Measurements from ENCODE around the gene DNAI2.

The DNAI2 gene

DNA sequence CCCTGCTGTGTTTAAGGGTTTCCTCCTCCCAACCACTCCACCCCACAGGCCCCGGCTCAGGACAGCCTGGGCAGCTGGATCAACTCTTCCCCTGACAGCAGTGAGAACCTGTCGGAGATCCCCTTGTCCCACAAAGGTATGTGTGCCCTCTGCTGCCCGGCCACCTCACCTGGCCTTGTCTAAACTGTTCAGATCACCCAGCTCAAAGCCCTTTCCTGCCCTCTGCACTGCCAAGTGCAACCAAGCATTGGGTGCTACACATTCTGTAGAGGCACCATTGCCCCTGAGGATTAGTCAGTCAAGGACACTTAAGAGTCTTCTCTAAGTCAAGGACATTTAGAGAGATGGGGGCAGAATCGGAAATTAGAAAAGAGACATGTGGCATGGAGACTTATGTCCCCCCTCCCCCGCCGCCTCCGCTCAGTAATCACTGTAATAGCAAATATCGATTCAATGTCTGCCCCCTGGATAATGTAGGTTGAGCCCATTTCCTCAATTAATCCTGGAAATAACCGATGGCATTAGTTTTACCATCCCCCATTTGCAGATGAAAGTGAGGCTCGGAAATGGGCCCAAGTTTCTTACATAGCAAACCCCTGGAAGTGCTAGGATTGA, 79.5 kb downstream of the DNAI2 start:
- H3K4me3 ChIP-seq = no peak overlapping the region
- H3K27ac ChIP-seq = no peak overlapping the region

DNA sequence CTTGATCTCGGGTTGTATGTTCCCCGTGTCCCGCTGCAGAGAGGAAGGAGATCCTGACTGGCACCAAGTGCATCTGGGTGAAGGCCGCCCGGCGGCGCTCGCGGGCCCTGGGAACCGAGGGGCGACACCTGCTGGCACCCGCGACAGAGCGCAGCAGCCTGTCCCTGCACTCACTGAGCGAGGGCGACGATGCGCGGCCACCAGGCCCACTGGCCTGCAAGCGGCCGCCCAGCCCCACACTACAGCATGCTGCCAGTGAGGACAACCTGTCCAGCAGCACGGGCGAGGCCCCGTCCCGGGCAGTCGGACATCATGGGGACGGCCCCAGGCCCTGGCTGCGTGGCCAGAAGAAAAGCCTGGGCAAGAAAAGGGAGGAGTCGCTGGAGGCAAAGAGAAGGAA, 80.1 kb downstream of the DNAI2 start:
- no peak overlapping the region for H3K27ac ChIP-seq

DNA sequence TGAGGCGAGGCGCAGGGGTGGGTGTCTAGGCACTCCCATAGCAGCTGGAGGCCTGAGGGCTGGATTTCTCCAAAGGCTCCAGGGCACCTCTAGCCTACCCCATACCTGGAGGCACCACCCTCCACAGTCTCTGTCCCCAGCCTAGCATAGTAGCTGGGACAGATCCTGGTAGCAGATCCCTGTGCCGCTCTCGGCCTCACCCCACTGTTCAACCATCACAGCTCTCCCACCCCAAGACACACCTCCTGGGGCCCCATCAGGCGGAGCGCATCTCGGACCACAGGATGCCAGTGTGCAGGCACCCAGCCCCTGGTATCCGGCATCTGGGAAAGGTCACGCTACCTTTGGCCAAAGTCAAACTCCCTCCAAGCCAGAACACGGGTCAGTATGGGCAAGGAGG, 80.5 kb downstream of the DNAI2 start:
- no peak overlapping the region for H3K27ac ChIP-seq
- no peak overlapping the region for H3K4me3 ChIP-seq

More for the DNA sequence above, 80.1 kb downstream of the DNAI2 start:
- H3K4me3 ChIP-seq = no peak overlapping the region

DNA sequence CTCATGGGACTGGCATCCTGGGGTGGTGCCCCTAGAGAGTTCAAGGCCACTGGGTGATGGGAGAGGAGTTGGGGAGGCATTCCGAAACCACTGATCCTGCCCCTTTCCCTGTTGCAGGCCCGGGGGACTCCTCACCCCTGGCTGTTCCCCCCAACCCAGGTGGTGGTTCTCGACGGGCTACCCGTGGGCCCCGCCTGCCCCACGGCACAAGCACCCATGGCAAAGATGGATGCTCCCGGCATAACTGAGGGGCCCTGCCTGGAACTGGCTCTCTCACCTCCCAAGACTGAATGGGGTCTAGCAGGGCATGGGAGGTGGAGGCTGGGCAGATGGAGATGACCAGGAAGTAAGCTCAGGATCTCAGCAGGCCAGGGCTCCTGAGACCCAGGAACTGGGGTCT, 81.0 kb downstream of the DNAI2 start:
- Histone ChIP-seq H3K27ac (no peak overlapping the region), H3K4me3 (no peak overlapping the region)

DNA sequence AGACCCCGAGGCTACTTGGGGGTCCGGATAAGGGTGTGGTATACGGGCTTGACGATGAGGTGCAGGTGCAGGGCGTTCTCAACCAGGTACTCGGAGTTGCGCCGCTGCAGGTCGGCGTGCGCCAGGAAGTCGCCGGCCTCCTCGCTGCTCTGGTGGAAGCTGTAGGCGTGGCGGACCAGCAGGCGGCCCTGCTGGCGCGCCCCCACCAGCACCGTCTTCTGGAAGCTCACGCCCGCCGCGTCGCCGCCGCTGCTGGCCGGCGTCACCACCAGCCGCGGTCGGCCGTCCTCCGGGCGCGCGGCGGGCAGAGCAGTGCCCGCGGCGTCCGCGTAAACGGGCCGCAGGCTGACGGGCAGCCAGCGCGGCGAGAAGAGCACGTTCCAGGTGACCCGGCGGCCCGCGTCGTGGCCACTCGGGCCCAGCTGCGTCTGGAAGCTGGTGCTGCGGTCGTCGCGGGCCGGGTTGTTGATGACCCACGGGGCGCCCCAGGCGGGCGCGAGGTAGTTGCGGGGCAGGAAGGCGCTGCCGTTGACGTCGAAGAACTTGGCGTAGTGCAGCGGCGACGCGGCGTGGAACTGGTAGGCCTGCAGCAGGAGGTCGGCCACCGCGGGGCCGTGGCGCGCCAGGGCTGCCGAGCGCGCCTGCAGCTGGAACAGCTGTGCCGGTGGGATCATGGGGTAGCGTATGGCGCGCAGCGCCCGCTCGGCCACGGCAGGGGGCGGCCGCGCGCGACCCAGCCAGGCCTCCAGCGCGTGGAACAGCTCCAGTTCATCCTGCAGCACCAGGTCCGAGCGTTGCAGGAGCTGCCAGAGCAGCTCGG, 82.8 kb downstream of the DNAI2 start:
- Histone ChIP-seq H3K4me3 (peak overlapping the region in 5 of 7 experiments; percentile 0 to 23 (median 8)), H3K27ac (no peak overlapping the region)

DNA sequence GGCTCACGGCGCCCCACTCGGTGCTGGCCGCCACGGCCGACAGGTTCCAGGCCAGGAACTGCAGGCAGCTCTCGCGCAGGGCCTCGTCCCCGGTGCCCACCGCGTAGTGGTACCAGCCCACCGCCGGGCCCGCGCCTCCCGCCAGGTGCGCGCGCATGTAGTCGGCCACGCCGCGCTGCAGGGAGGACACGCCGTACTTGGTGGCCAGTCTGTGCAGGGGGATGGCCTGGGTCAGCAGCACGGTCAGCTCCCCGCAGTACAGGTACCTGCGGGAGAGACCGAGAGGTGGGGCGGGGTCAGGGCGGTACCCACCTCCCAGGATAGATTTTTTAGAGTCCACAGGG, 83.4 kb downstream of the DNAI2 start:
- peak overlapping the region in 3 of 7 experiments; percentile 7 to 23 (median 14) for H3K4me3 ChIP-seq
- no peak overlapping the region for H3K27ac ChIP-seq

DNA sequence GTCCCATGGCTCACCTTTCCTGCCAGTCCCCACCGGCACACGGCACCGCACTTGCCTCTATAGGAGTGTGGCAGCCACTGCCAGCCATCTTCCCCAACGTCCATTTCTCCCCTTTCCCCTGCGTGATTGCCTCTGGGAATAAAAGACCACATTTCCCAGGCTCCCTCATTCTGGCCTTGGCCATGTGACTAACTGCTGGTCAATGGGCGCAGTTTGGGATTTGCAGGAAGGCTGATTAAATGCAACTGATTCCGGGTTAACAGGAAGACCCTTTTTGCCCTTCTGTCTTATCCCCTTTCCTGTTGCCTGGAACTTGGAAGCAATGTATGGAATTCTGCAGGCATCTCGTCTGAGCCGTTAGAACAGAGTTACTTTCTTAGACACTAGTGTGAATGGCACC, 84.7 kb downstream of the DNAI2 start:
- Histone ChIP-seq H3K4me3 (no peak overlapping the region), H3K27ac (no peak overlapping the region)

DNA sequence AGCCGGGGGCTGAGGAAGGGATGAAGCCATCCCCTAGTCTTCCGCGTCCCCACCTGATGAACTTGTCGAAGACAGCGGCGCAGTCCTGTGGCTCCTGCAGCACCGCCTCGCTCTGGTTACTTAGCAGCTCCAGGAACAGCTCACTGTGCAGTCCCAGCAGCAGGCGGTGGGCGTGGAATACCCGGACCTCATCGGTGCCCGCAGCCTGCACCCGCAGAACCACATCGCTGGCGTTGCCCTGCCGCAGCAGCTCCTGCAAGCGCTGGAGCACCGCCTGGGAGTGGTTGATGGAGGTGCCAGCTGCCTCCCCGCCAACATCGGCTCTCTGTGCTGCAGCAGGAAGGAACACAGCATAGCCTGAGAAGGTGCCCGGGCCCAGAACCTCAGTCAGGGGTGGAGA, 85.9 kb downstream of the DNAI2 start:
- Histone ChIP-seq H3K27ac (no peak overlapping the region), H3K4me3 (no peak overlapping the region)

DNA sequence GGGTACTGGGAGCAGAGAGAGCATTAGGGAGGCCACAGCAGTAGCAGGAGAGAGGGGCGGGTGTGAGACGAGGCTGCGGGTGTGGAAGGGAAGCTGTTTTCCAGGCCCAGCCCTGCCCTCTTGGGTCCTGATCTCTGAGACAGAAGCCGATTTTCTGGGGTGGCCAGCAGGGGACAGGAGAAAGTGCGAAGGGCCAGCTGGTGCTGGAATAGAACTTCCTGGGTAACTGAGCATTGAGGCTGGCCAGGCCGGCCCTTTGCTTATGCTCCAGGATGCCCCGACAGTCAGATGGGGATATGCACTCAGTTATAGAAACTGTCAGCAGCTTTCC, 86.8 kb downstream of the DNAI2 start:
- Histone ChIP-seq H3K27ac (no peak overlapping the region), H3K4me3 (no peak overlapping the region)

DNA sequence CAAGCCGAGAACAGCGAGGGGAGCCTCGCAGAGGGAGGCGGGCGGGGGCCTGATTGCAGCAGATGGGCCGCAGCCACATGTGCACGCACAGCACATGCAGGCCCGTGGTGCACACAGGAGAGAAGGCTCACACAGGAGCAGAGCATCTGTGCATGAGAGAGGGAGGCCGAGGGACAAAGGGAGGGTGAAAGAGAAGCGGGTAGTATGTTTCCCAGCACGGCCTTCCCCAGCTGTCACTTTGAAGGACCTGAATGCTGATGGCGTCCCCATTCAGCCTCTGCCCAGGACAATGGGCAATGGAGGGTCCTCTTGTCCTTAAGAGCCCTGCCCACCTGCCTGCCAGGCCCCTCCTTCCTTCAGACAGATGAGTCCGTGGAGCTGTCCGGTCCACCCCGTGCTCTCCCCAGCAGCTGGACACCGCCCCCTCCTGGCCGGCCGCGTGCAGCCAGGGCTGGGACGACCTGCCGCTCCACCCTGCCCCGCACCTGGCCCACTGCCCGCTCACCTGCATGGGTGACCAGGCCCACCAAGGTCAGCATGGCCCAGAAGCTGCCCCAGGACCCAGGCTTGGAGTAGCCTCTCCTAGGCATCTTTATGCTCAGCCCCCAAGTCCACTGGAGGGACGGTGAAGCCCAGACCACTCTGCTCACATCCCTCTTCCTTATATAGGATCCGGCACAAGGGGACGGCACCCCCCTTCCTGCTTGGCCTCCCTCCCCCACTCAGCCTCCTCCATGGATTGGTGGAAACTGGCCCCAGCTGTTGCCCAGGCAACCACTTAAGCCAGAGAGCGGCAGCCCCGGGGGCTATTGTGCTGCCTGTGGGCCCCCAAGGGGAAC, 87.4 kb downstream of the DNAI2 start, which contains the start of gene BTBD17:
BTBD17 (minus strand) TSS at position 639 of the 839 bp plus-strand sequence; CDS start at position 590, 49 bp downstream.
- H3K4me3 ChIP-seq = no peak within 1 kb of the TSS

DNA sequence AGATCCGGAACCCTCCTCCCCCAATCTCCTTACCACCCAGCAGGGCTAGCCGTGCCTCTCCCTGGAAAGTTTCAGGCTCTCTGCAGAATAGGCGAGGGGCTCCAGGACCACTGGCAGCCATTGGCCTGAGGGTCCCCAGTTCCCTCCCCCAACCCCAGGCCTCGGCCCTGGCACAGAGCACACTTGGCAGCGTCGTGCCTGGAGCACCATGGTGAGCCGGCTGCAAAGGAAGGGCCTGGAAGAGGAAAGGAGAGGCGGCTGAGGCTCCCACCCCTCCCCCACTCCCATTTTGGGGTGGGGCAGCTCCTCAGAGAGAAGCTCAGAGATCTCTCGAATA, 88.0 kb downstream of the DNAI2 start:
- Histone ChIP-seq H3K4me3 (no peak overlapping the region), H3K27ac (no peak overlapping the region)

More for the DNA sequence above, 87.4 kb downstream of the DNAI2 start, which contains the start of gene BTBD17:
- H3K27ac ChIP-seq = no peak within 1 kb of the TSS

DNA sequence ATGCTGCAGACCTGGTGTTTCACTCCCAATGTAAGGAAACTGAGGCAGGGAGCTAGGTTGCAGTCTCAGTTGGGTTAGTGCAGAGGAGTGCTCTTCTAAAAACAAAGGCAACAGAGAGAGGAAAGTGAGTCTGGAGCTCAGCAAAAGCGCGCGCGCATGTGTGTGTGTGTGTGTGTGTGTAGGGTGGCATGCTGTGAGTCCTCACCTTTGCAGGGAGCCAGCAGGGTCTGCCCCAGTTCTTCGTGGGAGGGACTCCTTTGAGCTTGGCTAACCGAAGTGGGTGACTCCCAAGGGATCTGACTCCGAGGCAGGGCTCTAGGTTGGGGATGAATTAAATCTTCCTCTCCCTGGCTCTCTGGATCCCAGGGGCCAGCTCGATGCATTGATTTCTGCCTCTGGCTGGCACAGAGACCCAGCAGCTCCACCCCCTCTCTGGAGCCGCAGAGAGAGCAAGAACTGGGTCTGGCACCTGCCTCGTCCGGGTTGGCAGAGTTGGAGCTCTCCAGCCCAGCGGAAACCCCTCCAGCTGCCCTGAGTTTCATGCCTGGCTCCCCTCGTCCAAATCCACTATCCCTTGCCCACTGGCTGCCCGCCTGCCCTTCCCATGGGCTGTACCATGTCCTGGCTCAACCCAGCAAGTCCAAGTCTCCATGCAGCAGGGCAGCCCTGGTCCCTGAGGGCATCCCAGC, 88.9 kb downstream of the DNAI2 start:
- Histone ChIP-seq H3K27ac (no peak overlapping the region), H3K4me3 (no peak overlapping the region)
